Neuronal stem cell (in vitro differentiated cells): ENCODE measurements around the gene TCF7L2.

Source experiments
- DNase-seq: peaks from one replicate; pipeline ENCODE4 v3.0.0-alpha.2; 2013; ENCODE audit warnings: low spot score
- H2AFZ ChIP-seq: one replicate; pipeline ENCODE4 v1.6.1; 2013; ENCODE audit warnings: mild to moderate bottlenecking, low read length, inconsistent platforms
- H2AK5ac ChIP-seq: 2 replicates; pipeline ENCODE4 v1.6.1; 2013; ENCODE audit warnings: low read depth, mild to moderate bottlenecking, inconsistent platforms, low read length, moderate library complexity, mixed read lengths
- H2BK120ac ChIP-seq: 2 replicates; pipeline ENCODE4 v1.6.1; 2013; ENCODE audit warnings: low read depth, mild to moderate bottlenecking, inconsistent platforms, low read length, moderate library complexity, mixed read lengths
- H2BK12ac ChIP-seq: one replicate; pipeline ENCODE4 v1.6.1; 2013; ENCODE audit warnings: low read length, inconsistent platforms
- H2BK15ac ChIP-seq: 2 replicates; pipeline ENCODE4 v1.6.1; 2013; ENCODE audit warnings: mild to moderate bottlenecking, low read length, inconsistent platforms, mixed read lengths
- H2BK5ac ChIP-seq: one replicate; pipeline ENCODE4 v1.6.1; 2013; ENCODE audit warnings: inconsistent platforms, mild to moderate bottlenecking, low read length, moderate library complexity
- H3K14ac ChIP-seq: one replicate; pipeline ENCODE4 v1.6.1; 2013; ENCODE audit warnings: low read length, inconsistent platforms
- H3K18ac ChIP-seq: 2 replicates; pipeline ENCODE4 v1.6.1; 2013; ENCODE audit warnings: low read length, inconsistent platforms
- H3K23ac ChIP-seq: 2 replicates; pipeline ENCODE4 v1.6.1; 2013; ENCODE audit warnings: low read depth, mild to moderate bottlenecking, mixed read lengths, low read length, inconsistent platforms; ENCODE audit not compliant: poor library complexity
- H3K27ac ChIP-seq: replicated peaks from 3 replicates; pipeline ENCODE4 v1.5.1; 2013; ENCODE audit warnings: low read length, inconsistent platforms
- H3K27me3 ChIP-seq, 3 experiments: 2 replicates each; pipeline ENCODE4 v1.6.1; 2013; ENCODE audit warnings: low read length in 3 of 3, mild to moderate bottlenecking in 2 of 3, inconsistent platforms in 1 of 3, low read depth in 1 of 3, mixed read lengths in 1 of 3, moderate library complexity in 1 of 3; ENCODE audit not compliant: control insufficient read depth in 3 of 3, insufficient read depth in 3 of 3
- H3K36me3 ChIP-seq, 2 donors: replicated peaks in 1 of 2; 2 replicates each; pipeline ENCODE4 v1.6.1; 2013; ENCODE audit warnings: low read length in 2 of 2; ENCODE audit not compliant: control insufficient read depth in 2 of 2, insufficient read depth in 2 of 2
- H3K4ac ChIP-seq: 2 replicates; pipeline ENCODE4 v1.6.1; 2013; ENCODE audit warnings: inconsistent platforms, mild to moderate bottlenecking, low read length, moderate library complexity
- H3K4me1 ChIP-seq, 2 donors: 1 replicate in 1 of 2; 2 replicates in 1 of 2; pipeline ENCODE4 v1.6.1; 2013; ENCODE audit warnings: low read length in 2 of 2, low read depth in 1 of 2; ENCODE audit not compliant: control insufficient read depth in 2 of 2, insufficient read depth in 1 of 2
- H3K4me2 ChIP-seq: one replicate; pipeline ENCODE4 v1.6.1; 2013; ENCODE audit warnings: mild to moderate bottlenecking, low read length, inconsistent platforms; ENCODE audit not compliant: insufficient read depth, poor library complexity, severe bottlenecking
- H3K4me3 ChIP-seq, 2 donors: 2 replicates each; pipeline ENCODE4 v1.5.1; 2013; ENCODE audit warnings: low read length in 2 of 2, mild to moderate bottlenecking in 2 of 2, inconsistent platforms in 1 of 2, moderate library complexity in 1 of 2
- H3K79me1 ChIP-seq: one replicate; pipeline ENCODE4 v1.6.1; 2013; ENCODE audit warnings: low read depth, mild to moderate bottlenecking, inconsistent platforms, low read length, moderate library complexity
- H3K9ac ChIP-seq: one replicate; pipeline ENCODE4 v1.6.1; 2013; ENCODE audit warnings: mild to moderate bottlenecking, low read depth, low read length, inconsistent platforms; ENCODE audit not compliant: poor library complexity
- H3K9me3 ChIP-seq, 2 donors: replicated peaks in 1 of 2; 2 replicates each; pipeline versions ENCODE3 to v1.6.1; 2013; ENCODE audit warnings: low read length in 2 of 2, mild to moderate bottlenecking in 2 of 2, inconsistent platforms in 1 of 2, low read depth in 1 of 2, mixed read lengths in 1 of 2, moderate library complexity in 1 of 2; ENCODE audit not compliant: control insufficient read depth in 2 of 2, insufficient read depth in 1 of 2
- H4K8ac ChIP-seq: one replicate; pipeline ENCODE4 v1.6.1; 2013; ENCODE audit warnings: low read depth, mild to moderate bottlenecking, inconsistent platforms, low read length, moderate library complexity
- H4K91ac ChIP-seq: one replicate; pipeline ENCODE4 v1.6.1; 2013; ENCODE audit warnings: low read length, low read depth, mild to moderate bottlenecking, inconsistent platforms; ENCODE audit not compliant: poor library complexity
- WGBS, 2 donors: extraction: QIAGEN DNeasy Blood & Tissue Kit; methylation state at CpG; one replicate each; pipeline ENCODE4 v1.1.7; 2013; ENCODE audit warnings: missing lambda C conversion rate in 2 of 2, mixed read lengths in 1 of 2; ENCODE audit not compliant: insufficient read length in 2 of 2, insufficient replicate concordance in 1 of 2; ENCODE audit errors: extremely low coverage in 2 of 2; 5-methylcytosine and 5-hydroxymethylcytosine counted together

Gene TCF7L2

GRCh38 chr10:113015201-113015600, 65.2 kb downstream of the TCF7L2 start:
- Histone ChIP-seq H3K23ac (no peak overlapping the region), H2AK5ac (no peak overlapping the region), H2BK12ac (no peak overlapping the region), H3K4me3 (no peak overlapping the region), H4K91ac (no peak overlapping the region), H3K4ac (no peak overlapping the region), H3K4me1 (peaks cover 16 to 24% of the 10 kb centered on the region in 2 donors), H3K27me3 (no peaks in the 10 kb centered on the region), H3K9ac (no peak overlapping the region), H2BK15ac (no peak overlapping the region), H3K36me3 (peaks cover 0 to 2% of the 10 kb centered on the region in 2 donors), H3K9me3 (no peaks in the 10 kb centered on the region), H3K4me2 (no peak overlapping the region), H3K27ac (no peak overlapping the region), H4K8ac (no peak overlapping the region), H3K18ac (no peak overlapping the region), H2BK120ac (no peak overlapping the region), H2AFZ (no peak overlapping the region), H3K14ac (no peak overlapping the region), H2BK5ac (no peak overlapping the region), H3K79me1 (peaks cover 2% of the 10 kb centered on the region)
- WGBS, 2 donors = no CpG with 5 or more reads among the region's 4 CpGs
- DNase-seq = no peak

- Histone ChIP-seq H2BK12ac (no peak overlapping the region), H3K4me2 (no peak overlapping the region), H2BK15ac (no peak overlapping the region), H2AFZ (no peak overlapping the region), H4K91ac (no peak overlapping the region), H3K23ac (no peak overlapping the region), H3K27ac (no peak overlapping the region), H3K14ac (no peak overlapping the region), H3K4me1 (peaks cover 22 to 32% of the 10 kb centered on the region in 2 donors), H3K9me3 (no peaks in the 10 kb centered on the region), H3K18ac (no peak overlapping the region), H2BK5ac (no peak overlapping the region), H3K79me1 (peaks cover 4% of the 10 kb centered on the region), H3K36me3 (peaks cover 0 to 5% of the 10 kb centered on the region in 2 donors), H3K9ac (no peak overlapping the region), H3K4ac (no peak overlapping the region), H3K27me3 (no peaks in the 10 kb centered on the region), H2BK120ac (no peak overlapping the region), H4K8ac (no peak overlapping the region), H3K4me3 (no peak overlapping the region), H2AK5ac (no peak overlapping the region)
- WGBS, 2 donors = no CpG with 5 or more reads among the region's 5 CpGs
- DNase-seq = no peak
These were observed 67.3 kb downstream of the TCF7L2 start for GRCh38 chr10:113017376-113017775.

- H3K4ac ChIP-seq = no peak overlapping the region
- H2AFZ ChIP-seq = no peak overlapping the region
- no peak overlapping the region for H4K8ac ChIP-seq
- no peak overlapping the region for H3K14ac ChIP-seq
- H3K4me2 ChIP-seq = no peak overlapping the region
- no peak overlapping the region for H3K4me3 ChIP-seq
- no peaks in the 10 kb centered on the region for H3K9me3 ChIP-seq
- H2BK15ac ChIP-seq = no peak overlapping the region
- H2BK120ac ChIP-seq = no peak overlapping the region
- H3K9ac ChIP-seq = no peak overlapping the region
- H3K27me3 ChIP-seq = no peaks in the 10 kb centered on the region
- no peak for DNase-seq
- no peak overlapping the region for H2BK5ac ChIP-seq
- H2BK12ac ChIP-seq = no peak overlapping the region
- no peak overlapping the region for H3K27ac ChIP-seq
- H3K79me1 ChIP-seq = peaks cover 4% of the 10 kb centered on the region
- WGBS, 2 donors = no CpG with 5 or more reads among the region's 3 CpGs
- H2AK5ac ChIP-seq = no peak overlapping the region
- H3K18ac ChIP-seq = no peak overlapping the region
- peaks cover 22 to 32% of the 10 kb centered on the region in 2 donors for H3K4me1 ChIP-seq
- H4K91ac ChIP-seq = no peak overlapping the region
- H3K23ac ChIP-seq = no peak overlapping the region
- H3K36me3 ChIP-seq = peaks cover 0 to 8% of the 10 kb centered on the region in 2 donors
These were observed 68.0 kb downstream of the TCF7L2 start for GRCh38 chr10:113018034-113018433.

GRCh38 chr10:113019096-113019495, 69.0 kb downstream of the TCF7L2 start:
- no peak overlapping the region for H2BK12ac ChIP-seq
- no peak overlapping the region for H3K23ac ChIP-seq
- H3K14ac ChIP-seq = no peak overlapping the region
- no peak overlapping the region for H2BK5ac ChIP-seq
- H2BK120ac ChIP-seq = no peak overlapping the region
- peaks cover 6% of the 10 kb centered on the region for H3K79me1 ChIP-seq
- no peak overlapping the region for H3K18ac ChIP-seq
- peak; percentile 51 for DNase-seq
- H3K9ac ChIP-seq = no peak overlapping the region
- no peaks in the 10 kb centered on the region for H3K9me3 ChIP-seq
- no peak overlapping the region for H4K8ac ChIP-seq
- H3K4me2 ChIP-seq = no peak overlapping the region
- no peaks in the 10 kb centered on the region for H3K27me3 ChIP-seq
- H3K4ac ChIP-seq = no peak overlapping the region
- no peak overlapping the region for H2AFZ ChIP-seq
- H4K91ac ChIP-seq = no peak overlapping the region
- H3K4me3 ChIP-seq = no peak overlapping the region
- peak overlapping the region; percentile 4 for H3K27ac ChIP-seq
- no peak overlapping the region for H2BK15ac ChIP-seq
- no peak overlapping the region for H2AK5ac ChIP-seq
- H3K36me3 ChIP-seq = peaks cover 0 to 8% of the 10 kb centered on the region in 2 donors
- peaks cover 22 to 34% of the 10 kb centered on the region in 2 donors for H3K4me1 ChIP-seq
- no CpG with 5 or more reads among the region's 8 CpGs for WGBS, 2 donors
